Astrocyte of the spinal cord (primary cell): ENCODE results near the gene ERVFRD-1.
A peak's percentile ranks its signal among the peaks of the same experiment; 100 is the strongest.
"Not testable (repeated sequence)": the region's sequence is repeated elsewhere in the genome, so short reads cannot be mapped to it uniquely, and the experiment has no call there.

Source experiments
- DNase-seq: peaks from one replicate; pipeline ENCODE4 v3.0.0; 2011; ENCODE audit warnings: low read depth, low spot score
- H3K4me3 ChIP-seq: 2 replicates; pipeline ENCODE4 v1.5.1; 2011; ENCODE audit warnings: low read depth, mild to moderate bottlenecking, low read length, moderate library complexity
- in situ Hi-C: cut with HindIII; loops from 2 replicates; pipeline ENCODE4 v1.10.0; 2017; ENCODE audit warnings: low sequenced_read_pairs
- TF ChIP-seq, protein P1 (sequence below): IDR thresholded peaks from 2 replicates; pipeline ENCODE4 v1.5.1; 2012; ENCODE audit warnings: low read depth, mild to moderate bottlenecking, low read length, inconsistent platforms

Gene ERVFRD-1

GRCh38 chr6:11120271-11121005 is 8.9 kb upstream of the ERVFRD-1 start:
- peak; percentile 62 for DNase-seq
- TF ChIP-seq, protein P1, sequence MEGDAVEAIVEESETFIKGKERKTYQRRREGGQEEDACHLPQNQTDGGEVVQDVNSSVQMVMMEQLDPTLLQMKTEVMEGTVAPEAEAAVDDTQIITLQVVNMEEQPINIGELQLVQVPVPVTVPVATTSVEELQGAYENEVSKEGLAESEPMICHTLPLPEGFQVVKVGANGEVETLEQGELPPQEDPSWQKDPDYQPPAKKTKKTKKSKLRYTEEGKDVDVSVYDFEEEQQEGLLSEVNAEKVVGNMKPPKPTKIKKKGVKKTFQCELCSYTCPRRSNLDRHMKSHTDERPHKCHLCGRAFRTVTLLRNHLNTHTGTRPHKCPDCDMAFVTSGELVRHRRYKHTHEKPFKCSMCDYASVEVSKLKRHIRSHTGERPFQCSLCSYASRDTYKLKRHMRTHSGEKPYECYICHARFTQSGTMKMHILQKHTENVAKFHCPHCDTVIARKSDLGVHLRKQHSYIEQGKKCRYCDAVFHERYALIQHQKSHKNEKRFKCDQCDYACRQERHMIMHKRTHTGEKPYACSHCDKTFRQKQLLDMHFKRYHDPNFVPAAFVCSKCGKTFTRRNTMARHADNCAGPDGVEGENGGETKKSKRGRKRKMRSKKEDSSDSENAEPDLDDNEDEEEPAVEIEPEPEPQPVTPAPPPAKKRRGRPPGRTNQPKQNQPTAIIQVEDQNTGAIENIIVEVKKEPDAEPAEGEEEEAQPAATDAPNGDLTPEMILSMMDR: no peak
- in situ Hi-C loops: no loop called here
- no peak overlapping the region for H3K4me3 ChIP-seq

DNA sequence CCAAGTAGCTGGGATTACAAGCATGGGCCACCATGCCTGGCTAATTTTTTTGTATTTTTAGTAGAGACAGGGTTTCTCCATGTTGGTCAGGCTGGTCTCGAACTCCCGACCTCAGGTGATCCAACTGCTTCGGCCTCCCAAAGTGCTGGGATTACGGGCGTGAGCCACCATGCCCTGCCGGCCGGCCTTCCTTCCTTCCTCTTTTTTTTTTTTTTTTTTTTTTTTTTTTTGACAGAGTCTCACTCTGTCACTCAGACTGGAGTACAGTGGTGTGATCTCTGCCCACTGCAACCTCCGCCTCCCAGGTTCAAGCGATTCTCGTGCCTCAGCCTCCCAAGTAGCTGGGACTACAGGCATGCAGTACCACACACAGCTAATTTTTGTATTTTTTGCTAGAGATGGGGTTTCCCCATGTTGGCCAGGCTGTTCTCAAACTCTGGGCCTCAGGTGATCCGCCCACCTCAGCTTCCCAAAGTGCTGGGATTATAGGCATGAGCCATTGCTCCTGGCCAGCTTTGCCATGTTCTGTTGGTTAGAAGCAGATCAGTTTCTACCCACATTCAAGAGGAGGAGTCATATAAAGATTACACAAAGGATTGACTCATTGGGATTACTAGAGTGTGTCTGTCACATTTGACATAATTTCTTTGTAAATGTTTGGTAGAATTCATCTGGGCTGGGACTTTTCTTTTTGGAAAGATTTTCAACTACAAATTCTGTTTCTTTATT is 4.4 kb upstream of the ERVFRD-1 start:
- in situ Hi-C loops, DNase-seq, H3K4me3 ChIP-seq: not testable (repeated sequence)

DNA sequence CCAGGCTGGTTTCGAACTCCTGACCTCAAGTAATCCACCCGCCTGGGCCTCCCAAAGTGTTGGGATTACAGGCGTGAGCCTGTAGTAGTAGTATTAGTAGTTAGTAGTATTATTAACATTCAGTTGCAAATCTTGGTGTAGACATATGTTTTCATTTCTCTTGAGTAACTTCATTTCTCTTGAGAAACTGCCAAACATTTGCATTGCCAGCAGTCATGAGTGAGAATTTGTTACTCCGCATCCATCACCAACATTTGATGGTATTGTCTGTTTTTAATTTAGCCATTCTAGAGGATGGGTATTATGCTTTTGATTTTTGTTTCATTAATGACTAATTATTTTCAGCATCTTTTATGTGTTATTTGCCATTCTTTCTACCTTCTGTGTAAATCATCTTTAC is 1.5 kb upstream of the ERVFRD-1 start:
- DNase-seq: no peak
- in situ Hi-C loops: no loop called here
- H3K4me3 ChIP-seq: no peak overlapping the region
- TF ChIP-seq, protein P1: no peak

DNA sequence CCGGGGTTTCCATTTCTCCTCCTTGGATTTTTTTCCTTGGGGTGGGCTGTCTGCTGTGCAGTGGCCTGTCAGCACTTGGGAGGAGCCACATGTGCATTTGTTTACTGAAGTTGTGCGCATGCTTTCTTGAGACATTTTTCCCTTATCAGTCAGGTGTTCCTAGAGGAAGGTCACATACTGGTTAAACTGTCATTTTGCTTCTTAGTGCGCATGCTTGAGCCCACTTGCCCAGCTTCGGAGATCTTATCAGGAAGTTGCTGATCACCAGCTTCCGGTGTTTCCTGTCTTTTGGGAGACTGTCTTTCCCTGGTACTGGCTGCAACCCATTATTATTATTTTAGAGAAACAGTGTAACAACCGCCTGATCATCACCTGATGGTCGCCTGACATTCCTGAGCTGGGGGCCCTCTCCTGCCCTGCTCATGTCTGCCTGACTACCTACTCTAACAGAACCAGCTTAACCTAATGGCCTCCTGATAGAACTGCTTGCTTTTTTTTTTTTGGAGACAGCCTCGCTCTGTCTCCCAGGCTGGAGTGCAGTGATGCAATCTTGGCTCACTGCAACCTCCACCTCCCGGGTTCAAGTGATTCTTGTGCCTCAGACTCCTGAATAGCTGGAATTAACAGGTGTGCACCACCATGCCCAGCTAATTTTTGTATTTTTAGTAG is 378 bp upstream of the ERVFRD-1 start:
- in situ Hi-C loops: no loop called here
- TF ChIP-seq, protein P1: no peak
- DNase-seq: no peak
- no peak overlapping the region for H3K4me3 ChIP-seq

- no peak overlapping the region for H3K4me3 ChIP-seq
- TF ChIP-seq, protein P1: no peak
- in situ Hi-C loops: no loop called here
- DNase-seq: no peak
Measured at GRCh38 chr6:11108726-11109125, 2.8 kb downstream of the ERVFRD-1 start.

GRCh38 chr6:11103065-11103464 is 8.5 kb downstream of the ERVFRD-1 start:
- in situ Hi-C loops: no loop called here
- TF ChIP-seq, protein P1: no peak
- H3K4me3 ChIP-seq: no peak overlapping the region
- no peak for DNase-seq

DNA sequence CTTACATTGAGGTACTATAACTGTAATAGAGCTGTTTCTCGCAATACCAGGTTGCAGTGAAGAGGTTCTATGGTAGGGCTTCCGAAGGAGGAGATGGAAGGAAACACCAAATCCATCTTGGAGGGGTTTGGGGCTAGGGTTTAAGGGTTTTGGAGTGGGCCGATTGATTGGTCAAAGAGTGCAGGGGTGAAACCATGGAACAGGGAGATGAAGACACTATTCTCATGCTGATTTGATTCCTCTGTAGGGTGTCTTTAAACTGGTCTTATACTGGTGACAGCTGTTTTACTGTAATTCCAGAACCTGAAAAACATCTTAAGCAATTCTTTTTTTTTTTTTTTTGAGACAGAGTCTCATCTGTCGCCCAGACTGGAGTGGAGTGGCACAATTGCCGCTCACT is 10.1 kb downstream of the ERVFRD-1 start:
- TF ChIP-seq, protein P1: no peak
- H3K4me3 ChIP-seq: no peak overlapping the region
- DNase-seq: no peak
- in situ Hi-C loops: no loop called here
